Measurements from ENCODE around the gene EXOC4.

The EXOC4 gene

GRCh38 chr7:133434246-133434865 lies 181.5 kb downstream of the EXOC4 start:
- peak; percentile 17 for DNase-seq

- DNase-seq = no peak
Measured at GRCh38 chr7:133436014-133436428, 183.1 kb downstream of the EXOC4 start.

GRCh38 chr7:133437544-133437943 lies 184.7 kb downstream of the EXOC4 start:
- no peak for DNase-seq

- DNase-seq = no peak
Measured at GRCh38 chr7:133442818-133443217, 189.9 kb downstream of the EXOC4 start.

GRCh38 chr7:133445617-133446016 lies 192.7 kb downstream of the EXOC4 start:
- no peak for DNase-seq

GRCh38 chr7:133448012-133448411 lies 195.1 kb downstream of the EXOC4 start:
- no peak for DNase-seq

GRCh38 chr7:133452577-133452976 lies 199.7 kb downstream of the EXOC4 start:
- DNase-seq = no peak

GRCh38 chr7:133458688-133459087 lies 205.8 kb downstream of the EXOC4 start:
- DNase-seq = no peak

GRCh38 chr7:133461421-133461820 lies 208.5 kb downstream of the EXOC4 start:
- DNase-seq = peak; percentile 56

GRCh38 chr7:133475655-133476054 lies 222.8 kb downstream of the EXOC4 start:
- no peak for DNase-seq

GRCh38 chr7:133477791-133478190 lies 224.9 kb downstream of the EXOC4 start:
- DNase-seq = no peak

GRCh38 chr7:133478591-133479135 lies 225.8 kb downstream of the EXOC4 start:
- DNase-seq = peak; percentile 96

- no peak for DNase-seq
Measured at GRCh38 chr7:133479456-133480065, 226.7 kb downstream of the EXOC4 start.

GRCh38 chr7:133480868-133481267 lies 228.0 kb downstream of the EXOC4 start:
- no peak for DNase-seq

GRCh38 chr7:133481676-133482075 lies 228.8 kb downstream of the EXOC4 start:
- DNase-seq = no peak

GRCh38 chr7:133482599-133482998 lies 229.7 kb downstream of the EXOC4 start:
- DNase-seq = no peak

GRCh38 chr7:133484086-133484485 lies 231.2 kb downstream of the EXOC4 start:
- DNase-seq = no peak

GRCh38 chr7:133489906-133490305 lies 237.0 kb downstream of the EXOC4 start:
- DNase-seq = no peak

- no peak for DNase-seq
Measured at GRCh38 chr7:133491201-133491691, 238.4 kb downstream of the EXOC4 start.

- no peak for DNase-seq
Measured at GRCh38 chr7:133491846-133492652, 239.2 kb downstream of the EXOC4 start.

GRCh38 chr7:133497061-133497460 lies 244.2 kb downstream of the EXOC4 start:
- DNase-seq = no peak

GRCh38 chr7:133501771-133502170 lies 248.9 kb downstream of the EXOC4 start:
- peak; percentile 8 for DNase-seq

- no peak for DNase-seq
Measured at GRCh38 chr7:133502498-133502897, 249.6 kb downstream of the EXOC4 start.

GRCh38 chr7:133502972-133503371 lies 250.1 kb downstream of the EXOC4 start:
- no peak for DNase-seq
